HepG2 (cell line): ENCODE data around the gene BUB1B. TPM values are rescaled to one million over a fixed set of nuclear protein-coding genes. Genes with fewer than 3 reads are reported as not detected.

Source experiments
- ATAC-seq: fragments of 200-7000 bp; cut with Tn5 transposase; 3 replicates; pipeline ENCODE4 v1.9.1; 2020; ENCODE audit warnings: mild to moderate bottlenecking, moderate library complexity
- BruUV-seq: library from RNA; stranded (reverse); fragments of 400-500 nt; replicated peaks from 2 replicates; lab custom pipeline; 2021; lab: Mats Ljungman, UMichigan
- CTCF ChIA-PET: fragments of 300-600 bp; formaldehyde crosslinking; extraction: SDS; loops from one replicate; lab custom pipeline; 2021; ENCODE audit warnings: low total read pairs, inconsistent platforms, low intra/inter-chr PET ratio; lab: Yijun Ruan, JAX
- POLR2A ChIA-PET: fragments of 350-600 bp; sonication (Branson Sonifier 250); formaldehyde crosslinking; loops from one replicate; lab custom pipeline; 2020; ENCODE audit warnings: antibody characterized with exemption, inconsistent platforms; lab: Yijun Ruan, JAX
- DNase-seq: peaks from one replicate; pipeline ENCODE4 v3.0.0-alpha.2; 2015; ENCODE audit warnings: low spot score
- FAIRE-seq: peaks from 3 replicates; lab custom pipeline; 2011; peaks lifted over from hg19 to GRCh38; lab: Jason Lieb, UNC
- H2AFZ ChIP-seq: one replicate; pipeline ENCODE4 v1.6.1; 2011; ENCODE audit warnings: low read length, inconsistent platforms
- H3K27ac ChIP-seq: fragments of 300-600 bp; 3 replicates; pipeline ENCODE4 v1.8.0; 2011; ENCODE audit warnings: mixed run types, mild to moderate bottlenecking, mixed read lengths, low read length, inconsistent platforms; ENCODE audit not compliant: insufficient read depth; ENCODE audit errors: extremely low read length
- H3K27me3 ChIP-seq, 2 experiments: fragments of 200-600 bp in 1 of 2; 2 replicates in 1 of 2; 3 replicates in 1 of 2; pipeline versions ENCODE4 v1.6.0 to v1.8.0; 2011; ENCODE audit warnings: low read length in 2 of 2, mild to moderate bottlenecking in 2 of 2, moderate library complexity in 2 of 2, inconsistent platforms in 1 of 2; ENCODE audit not compliant: insufficient read depth in 2 of 2, control insufficient read depth in 1 of 2
- H3K36me3 ChIP-seq, 2 experiments: fragments of 200-600 bp in 1 of 2; replicated peaks in 1 of 2; 2 replicates in 1 of 2; 3 replicates in 1 of 2; pipeline versions ENCODE4 v1.5.1 to v1.8.0; 2011; ENCODE audit warnings: low read length in 2 of 2, inconsistent platforms in 1 of 2; ENCODE audit not compliant: insufficient read depth in 2 of 2, control insufficient read depth in 1 of 2
- H3K4me1 ChIP-seq: 2 replicates; pipeline ENCODE4 v1.5.1; 2012; ENCODE audit warnings: low read length, inconsistent platforms; ENCODE audit not compliant: insufficient read depth
- H3K4me2 ChIP-seq: 2 replicates; pipeline ENCODE4 v1.6.0; 2011; ENCODE audit warnings: low read depth, low read length, inconsistent platforms
- H3K4me3 ChIP-seq, 3 experiments: fragments of 200-600 bp in 1 of 3; sonication (generic), shearing (Covaris generic) in 1 of 3; replicated peaks in 1 of 3; 2 replicates each; pipeline ENCODE4 v1.5.1; 2011 to 2016; ENCODE audit warnings: low read length in 3 of 3, inconsistent platforms in 2 of 3, low read depth in 2 of 3, mild to moderate bottlenecking in 2 of 3, control low read depth in 1 of 3, mixed read lengths in 1 of 3; ENCODE audit not compliant: insufficient read depth in 1 of 3
- H3K79me2 ChIP-seq: one replicate; pipeline ENCODE4 v1.6.1; 2011; ENCODE audit warnings: low read length, inconsistent platforms; ENCODE audit not compliant: insufficient read depth
- H3K9ac ChIP-seq: 2 replicates; pipeline ENCODE4 v1.6.0; 2011; ENCODE audit warnings: mild to moderate bottlenecking, low read depth, low read length, inconsistent platforms; ENCODE audit not compliant: insufficient read depth
- H3K9me3 ChIP-seq: 2 replicates; pipeline ENCODE4 v1.5.1; 2012; ENCODE audit warnings: mild to moderate bottlenecking, low read length
- H4K20me1 ChIP-seq: 2 replicates; pipeline ENCODE4 v1.6.0; 2011; ENCODE audit warnings: inconsistent platforms, mild to moderate bottlenecking, low read length, moderate library complexity; ENCODE audit not compliant: insufficient read depth
- ETV5 ChIP-seq: IDR thresholded peaks from 2 replicates; pipeline ENCODE4 v1.6.1; 2018; ENCODE audit warnings: missing biosample characterization, missing genetic modification reagents, inconsistent platforms, borderline replicate concordance
- FOXK2 ChIP-seq: fragments of 450-650 bp; IDR thresholded peaks from 2 replicates; pipeline ENCODE4 v1.6.1; 2016
- FOXP1 ChIP-seq, 2 experiments: fragments of 450-650 bp in 1 of 2; IDR thresholded peaks; 2 replicates each; pipeline ENCODE4 v1.6.1; 2017 to 2018; ENCODE audit warnings: antibody characterized with exemption in 1 of 2
- HNF4A ChIP-seq: sonication (generic); formaldehyde crosslinking; IDR thresholded peaks from 2 replicates; pipeline ENCODE4 v1.4.0; 2020; ENCODE audit warnings: missing genetic modification reagents
- HOXA3 ChIP-seq: sonication (generic); formaldehyde crosslinking; IDR thresholded peaks from 2 replicates; pipeline ENCODE4 v1.5.0; 2020; ENCODE audit warnings: missing genetic modification reagents
- KLF6 ChIP-seq: IDR thresholded peaks from 2 replicates; pipeline ENCODE4 v1.8.0; 2016; ENCODE audit warnings: missing biosample characterization, missing genetic modification reagents
- MED8 ChIP-seq: sonication (generic); formaldehyde crosslinking; IDR thresholded peaks from 2 replicates; pipeline ENCODE4 v1.8.1; 2023; ENCODE audit warnings: mild to moderate bottlenecking, missing genetic modification reagents; ENCODE audit not compliant: insufficient replicate concordance
- NR3C1 ChIP-seq: sonication (generic); formaldehyde crosslinking; IDR thresholded peaks from 2 replicates; pipeline ENCODE4 v1.4.0; 2020; ENCODE audit warnings: missing genetic modification reagents
- SMAD3 ChIP-seq: sonication (generic); formaldehyde crosslinking; IDR thresholded peaks from 2 replicates; pipeline ENCODE4 v1.4.0; 2020; ENCODE audit warnings: missing genetic modification reagents
- ZNF232 ChIP-seq: sonication (generic); formaldehyde crosslinking; IDR thresholded peaks from 2 replicates; pipeline ENCODE4 v1.4.0; 2020; ENCODE audit warnings: missing genetic modification reagents, borderline replicate concordance
- ZNF24 ChIP-seq: fragments of 450-650 bp; IDR thresholded peaks from 2 replicates; pipeline ENCODE4 v1.6.1; 2017; ENCODE audit warnings: antibody characterized with exemption, mild to moderate bottlenecking
- ZNF451 ChIP-seq: sonication (generic); formaldehyde crosslinking; IDR thresholded peaks from 2 replicates; pipeline ENCODE4 v1.5.0; 2020; ENCODE audit warnings: mild to moderate bottlenecking, missing genetic modification reagents
- ZNF670 ChIP-seq: sonication (generic); formaldehyde crosslinking; IDR thresholded peaks from 2 replicates; pipeline ENCODE4 v1.8.0; 2022; ENCODE audit warnings: mild to moderate bottlenecking, missing genetic modification reagents, borderline replicate concordance
- WGBS: methylation state at CpG from one replicate; pipeline ENCODE4 v1.1.6; 2017; ENCODE audit warnings: low lambda C conversion rate; 5-methylcytosine and 5-hydroxymethylcytosine counted together
- in situ Hi-C: cut with HindIII; loops from 2 replicates; pipeline ENCODE4 v1.10.0; 2017; ENCODE audit warnings: low pct_unique_long_range_greater_than_20kb; ENCODE audit not compliant: extremely low pct_ligation_motif_present
- intact Hi-C: fragments of 100-400 bp; cut with micrococcal nuclease; formaldehyde crosslinking; loops from one replicate; pipeline ENCODE4 v1.10.0; 2022; ENCODE audit not compliant: unreplicated experiment
- polyA plus RNA-seq, 8 experiments: library from polyadenylated mRNA; depleted of rRNA in 3 of 8; stranded (reverse) in 7 of 8; unstranded in 1 of 8; fragments of >200 nt; fragmentation: Illumina TruSeq in 4 of 8; extraction: Trizol in 4 of 8; gene quantifications; 2 replicates each; pipeline versions ENCODE4 v1.2.1 to v1.2.3, GENCODE V29; 2011 to 2016; ENCODE audit warnings: low read depth in 4 of 8, missing spikeins in 1 of 8, mixed read lengths in 1 of 8; ENCODE audit not compliant: insufficient read depth in 1 of 8
- total RNA-seq, 5 experiments: library from RNA; depleted of rRNA; stranded (reverse); fragments of >200 nt; fragmentation: Illumina TruSeq; extraction: Trizol; gene quantifications; 2 replicates each; pipeline ENCODE4 v1.2.3, GENCODE V29; 2016; ENCODE audit warnings: low read depth in 1 of 5
- TF ChIP-seq, protein P1 (sequence below): sonication (generic); formaldehyde crosslinking; IDR thresholded peaks from 2 replicates; pipeline ENCODE4 v1.4.0; 2020; ENCODE audit warnings: missing genetic modification reagents, borderline replicate concordance
- TF ChIP-seq, protein P2 (sequence below), 2 experiments: sonication (generic) in 1 of 2; formaldehyde crosslinking in 1 of 2; IDR thresholded peaks; 2 replicates each; pipeline versions ENCODE4 v1.6.1 to v1.9.0; 2014 to 2022; ENCODE audit warnings: antibody characterized with exemption in 1 of 2, borderline replicate concordance in 1 of 2, inconsistent platforms in 1 of 2, low read depth in 1 of 2, missing genetic modification reagents in 1 of 2
- TF ChIP-seq, protein P3 (sequence below): sonication (generic); formaldehyde crosslinking; IDR thresholded peaks from 2 replicates; pipeline ENCODE4 v1.4.0; 2020; ENCODE audit warnings: missing genetic modification reagents, low read depth, mild to moderate bottlenecking, borderline replicate concordance
- TF ChIP-seq, protein P4 (sequence below): sonication (generic); formaldehyde crosslinking; IDR thresholded peaks from 2 replicates; pipeline ENCODE4 v1.4.0; 2020; ENCODE audit warnings: mild to moderate bottlenecking, missing genetic modification reagents

The BUB1B gene
- total and polyA plus RNA-seq, 2 of the 13 experiments (the other 11 are each of a cell fraction or from before 2014, with no cell fraction given): 26.2 to 63.5 TPM

DNA sequence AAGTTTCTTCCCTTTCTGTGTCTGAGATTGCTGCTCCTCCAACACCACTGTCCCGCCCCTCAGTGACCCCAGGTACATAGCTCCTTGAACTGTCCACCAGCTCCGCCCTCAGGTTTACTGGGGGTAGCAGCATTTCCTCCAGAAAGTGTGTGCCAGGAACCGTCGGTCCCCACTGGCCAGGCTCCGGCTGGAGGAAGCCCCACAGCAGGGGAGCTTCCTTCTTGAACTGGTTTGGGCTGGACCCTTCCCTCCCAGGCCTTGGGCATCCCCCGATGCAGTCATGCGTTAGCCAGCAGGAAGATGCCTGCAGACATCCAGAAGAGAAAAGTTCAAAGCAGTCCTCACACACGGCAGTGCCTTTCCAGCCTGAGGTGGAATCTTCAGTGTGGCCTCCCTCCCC lies 97.7 kb downstream of the BUB1B start:
- FAIRE-seq (no peak), ATAC-seq (no peak), DNase-seq (no peak)
- Histone ChIP-seq H3K36me3 (no peaks in the 10 kb centered on the region), H3K4me3 (no peak overlapping the region), H2AFZ (no peak overlapping the region), H4K20me1 (no peaks in the 10 kb centered on the region), H3K4me2 (no peak overlapping the region), H3K27me3 (peaks cover 3 to 40% of the 10 kb centered on the region in 2 experiments; a peak in 4 of 5 replicates), H3K9ac (no peak overlapping the region), H3K9me3 (no peaks in the 10 kb centered on the region), H3K79me2 (no peaks in the 10 kb centered on the region), H3K4me1 (peaks cover 20% of the 10 kb centered on the region), H3K27ac (no peak overlapping the region)
- no TSS peak for BruUV-seq
- TF ChIP-seq HNF4A (CRISPR knock-in tag) (no peak), ZNF24 (no peak), SMAD3 (CRISPR knock-in tag) (no peak), ZNF670 (CRISPR knock-in tag) (no peak), FOXP1 (IDR thresholded peaks at IDR 0.05) (no peak), FOXP1 (CRISPR knock-in tag; IDR thresholded peaks at IDR 0.05) (no peak), ETV5 (CRISPR knock-in tag) (no peak), FOXK2 (no peak), ZNF451 (CRISPR knock-in tag) (no peak), ZNF232 (CRISPR knock-in tag) (no peak), KLF6 (no peak), MED8 (CRISPR knock-in tag) (no peak), HOXA3 (CRISPR knock-in tag) (no peak), NR3C1 (CRISPR knock-in tag) (no peak)
- TF ChIP-seq, protein P1, sequence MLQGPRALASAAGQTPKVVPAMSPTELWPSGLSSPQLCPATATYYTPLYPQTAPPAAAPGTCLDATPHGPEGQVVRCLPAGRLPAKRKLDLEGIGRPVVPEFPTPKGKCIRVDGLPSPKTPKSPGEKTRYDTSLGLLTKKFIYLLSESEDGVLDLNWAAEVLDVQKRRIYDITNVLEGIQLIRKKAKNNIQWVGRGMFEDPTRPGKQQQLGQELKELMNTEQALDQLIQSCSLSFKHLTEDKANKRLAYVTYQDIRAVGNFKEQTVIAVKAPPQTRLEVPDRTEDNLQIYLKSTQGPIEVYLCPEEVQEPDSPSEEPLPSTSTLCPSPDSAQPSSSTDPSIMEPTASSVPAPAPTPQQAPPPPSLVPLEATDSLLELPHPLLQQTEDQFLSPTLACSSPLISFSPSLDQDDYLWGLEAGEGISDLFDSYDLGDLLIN (CRISPR knock-in tag): no peak
- TF ChIP-seq, protein P2, sequence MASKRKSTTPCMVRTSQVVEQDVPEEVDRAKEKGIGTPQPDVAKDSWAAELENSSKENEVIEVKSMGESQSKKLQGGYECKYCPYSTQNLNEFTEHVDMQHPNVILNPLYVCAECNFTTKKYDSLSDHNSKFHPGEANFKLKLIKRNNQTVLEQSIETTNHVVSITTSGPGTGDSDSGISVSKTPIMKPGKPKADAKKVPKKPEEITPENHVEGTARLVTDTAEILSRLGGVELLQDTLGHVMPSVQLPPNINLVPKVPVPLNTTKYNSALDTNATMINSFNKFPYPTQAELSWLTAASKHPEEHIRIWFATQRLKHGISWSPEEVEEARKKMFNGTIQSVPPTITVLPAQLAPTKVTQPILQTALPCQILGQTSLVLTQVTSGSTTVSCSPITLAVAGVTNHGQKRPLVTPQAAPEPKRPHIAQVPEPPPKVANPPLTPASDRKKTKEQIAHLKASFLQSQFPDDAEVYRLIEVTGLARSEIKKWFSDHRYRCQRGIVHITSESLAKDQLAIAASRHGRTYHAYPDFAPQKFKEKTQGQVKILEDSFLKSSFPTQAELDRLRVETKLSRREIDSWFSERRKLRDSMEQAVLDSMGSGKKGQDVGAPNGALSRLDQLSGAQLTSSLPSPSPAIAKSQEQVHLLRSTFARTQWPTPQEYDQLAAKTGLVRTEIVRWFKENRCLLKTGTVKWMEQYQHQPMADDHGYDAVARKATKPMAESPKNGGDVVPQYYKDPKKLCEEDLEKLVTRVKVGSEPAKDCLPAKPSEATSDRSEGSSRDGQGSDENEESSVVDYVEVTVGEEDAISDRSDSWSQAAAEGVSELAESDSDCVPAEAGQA (IDR thresholded peaks at IDR 0.05; ENCODE audit: low read depth): no peak
- TF ChIP-seq, protein P2 (CRISPR knock-in tag; IDR thresholded peaks at IDR 0.05; ENCODE audit: borderline replicate concordance): no peak
- TF ChIP-seq, protein P3, sequence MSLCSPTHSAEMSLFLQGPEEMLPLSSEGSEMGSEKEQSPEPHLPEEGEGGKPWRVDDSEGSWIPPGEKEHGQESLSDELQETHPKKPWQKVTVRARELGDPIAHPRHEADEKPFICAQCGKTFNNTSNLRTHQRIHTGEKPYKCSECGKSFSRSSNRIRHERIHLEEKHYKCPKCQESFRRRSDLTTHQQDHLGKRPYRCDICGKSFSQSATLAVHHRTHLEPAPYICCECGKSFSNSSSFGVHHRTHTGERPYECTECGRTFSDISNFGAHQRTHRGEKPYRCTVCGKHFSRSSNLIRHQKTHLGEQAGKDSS: no peak
- TF ChIP-seq, protein P4, sequence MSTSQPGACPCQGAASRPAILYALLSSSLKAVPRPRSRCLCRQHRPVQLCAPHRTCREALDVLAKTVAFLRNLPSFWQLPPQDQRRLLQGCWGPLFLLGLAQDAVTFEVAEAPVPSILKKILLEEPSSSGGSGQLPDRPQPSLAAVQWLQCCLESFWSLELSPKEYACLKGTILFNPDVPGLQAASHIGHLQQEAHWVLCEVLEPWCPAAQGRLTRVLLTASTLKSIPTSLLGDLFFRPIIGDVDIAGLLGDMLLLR (CRISPR knock-in tag): no peak
- ChIA-PET CTCF (no interaction called here), POLR2A (no interaction called here)
- WGBS: 31% methylated on average over 8 of the region's 8 CpGs
- intact Hi-C loops: no loop called here
- in situ Hi-C loops: no loop called here
